SK-N-SH treated with all-trans-retinoic acid at 6 μM for 48 hours (cell line): Measurements from ENCODE around the gene FCAR.

Source experiments
- ARNTL ChIP-seq: fragments of 450-650 bp; formaldehyde crosslinking; IDR thresholded peaks from 2 replicates; pipeline ENCODE4 v1.5.0; 2020; ENCODE audit warnings: low read depth, mild to moderate bottlenecking, moderate library complexity, borderline replicate concordance
- ZC3H10 ChIP-seq: fragments of 250-450 bp; sonication (Bioruptor Pico); IDR thresholded peaks from 2 replicates; pipeline ENCODE4 v1.5.1; 2021; ENCODE audit warnings: mild to moderate bottlenecking, moderate library complexity
- ZFP3 ChIP-seq: fragments of 250-450 bp; sonication (Bioruptor Pico); IDR thresholded peaks from 2 replicates; pipeline ENCODE4 v1.5.0; 2020; ENCODE audit warnings: mild to moderate bottlenecking, moderate library complexity
- TF ChIP-seq, protein P1 (sequence below): fragments of 250-450 bp; sonication (Bioruptor Pico); IDR thresholded peaks from 2 replicates; pipeline ENCODE4 v1.8.0; 2020; ENCODE audit warnings: mild to moderate bottlenecking, moderate library complexity, borderline replicate concordance

DNA sequence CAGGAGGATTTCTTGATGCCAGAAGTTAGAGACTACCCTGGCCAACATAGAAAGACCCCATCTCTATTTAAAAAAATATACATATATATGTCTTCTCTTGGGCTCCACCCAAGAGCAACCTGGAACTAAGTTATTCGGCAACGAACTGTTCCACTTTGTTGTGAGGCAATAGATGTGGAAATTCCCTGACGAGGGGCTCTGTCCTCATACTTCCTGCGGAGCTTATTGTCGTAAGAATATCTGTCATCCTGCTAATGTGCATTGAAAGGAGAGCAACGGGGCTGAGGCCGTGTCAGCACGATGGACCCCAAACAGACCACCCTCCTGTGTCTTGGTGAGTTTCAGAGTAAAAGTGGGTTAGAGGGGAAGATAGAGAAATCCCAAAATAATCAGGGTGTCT, at the start of gene FCAR:
- TF ChIP-seq, protein P1, sequence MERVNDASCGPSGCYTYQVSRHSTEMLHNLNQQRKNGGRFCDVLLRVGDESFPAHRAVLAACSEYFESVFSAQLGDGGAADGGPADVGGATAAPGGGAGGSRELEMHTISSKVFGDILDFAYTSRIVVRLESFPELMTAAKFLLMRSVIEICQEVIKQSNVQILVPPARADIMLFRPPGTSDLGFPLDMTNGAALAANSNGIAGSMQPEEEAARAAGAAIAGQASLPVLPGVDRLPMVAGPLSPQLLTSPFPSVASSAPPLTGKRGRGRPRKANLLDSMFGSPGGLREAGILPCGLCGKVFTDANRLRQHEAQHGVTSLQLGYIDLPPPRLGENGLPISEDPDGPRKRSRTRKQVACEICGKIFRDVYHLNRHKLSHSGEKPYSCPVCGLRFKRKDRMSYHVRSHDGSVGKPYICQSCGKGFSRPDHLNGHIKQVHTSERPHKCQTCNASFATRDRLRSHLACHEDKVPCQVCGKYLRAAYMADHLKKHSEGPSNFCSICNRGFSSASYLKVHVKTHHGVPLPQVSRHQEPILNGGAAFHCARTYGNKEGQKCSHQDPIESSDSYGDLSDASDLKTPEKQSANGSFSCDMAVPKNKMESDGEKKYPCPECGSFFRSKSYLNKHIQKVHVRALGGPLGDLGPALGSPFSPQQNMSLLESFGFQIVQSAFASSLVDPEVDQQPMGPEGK = no peak
- TF ChIP-seq ZC3H10 = no peak
- no peak for TF ChIP-seq ZFP3
- TF ChIP-seq ARNTL (CRISPR knock-in tag) = no peak
